HepG2 (cell line): ENCODE data around the gene CTIF. TPM values are rescaled to one million over a fixed set of nuclear protein-coding genes. Genes with fewer than 3 reads are reported as not detected.

Experiments used
- CCDC6 ChIP-seq: sonication (generic); formaldehyde crosslinking; IDR thresholded peaks from 2 replicates; pipeline ENCODE4 v1.8.1; 2022; ENCODE audit warnings: mild to moderate bottlenecking, missing genetic modification reagents, moderate library complexity
- CEBPB ChIP-seq: IDR thresholded peaks from 2 replicates; pipeline ENCODE4 v1.6.1; 2011; ENCODE audit warnings: low read depth, low read length, improper control_type of control experiment, borderline replicate concordance
- DDIT3 ChIP-seq: sonication (generic); formaldehyde crosslinking; IDR thresholded peaks from 2 replicates; pipeline ENCODE4 v1.4.0; 2020; ENCODE audit warnings: mild to moderate bottlenecking, missing genetic modification reagents
- EEA1 ChIP-seq: sonication (generic); formaldehyde crosslinking; IDR thresholded peaks from 2 replicates; pipeline ENCODE4 v1.5.1; 2020; ENCODE audit warnings: mild to moderate bottlenecking, missing genetic modification reagents, borderline replicate concordance
- HNRNPUL1 ChIP-seq: fragments of 200-400 bp; formaldehyde crosslinking; IDR thresholded peaks from 2 replicates; pipeline ENCODE4 v1.6.1; 2017; ENCODE audit warnings: low read depth, mild to moderate bottlenecking, low read length, moderate library complexity
- KDM2A ChIP-seq: sonication (generic); formaldehyde crosslinking; IDR thresholded peaks from 2 replicates; pipeline ENCODE4 v1.4.0; 2020; ENCODE audit warnings: low read depth, missing genetic modification reagents, borderline replicate concordance
- KLF15 ChIP-seq: sonication (generic); formaldehyde crosslinking; IDR thresholded peaks from 2 replicates; pipeline ENCODE4 v1.8.1; 2023; ENCODE audit warnings: borderline replicate concordance, mild to moderate bottlenecking, inconsistent platforms, missing genetic modification reagents, mixed read lengths
- NCOA5 ChIP-seq: sonication (generic); formaldehyde crosslinking; IDR thresholded peaks from 2 replicates; pipeline ENCODE4 v1.4.0; 2020; ENCODE audit warnings: missing genetic modification reagents
- NPAS2 ChIP-seq: sonication (generic); formaldehyde crosslinking; IDR thresholded peaks from 2 replicates; pipeline ENCODE4 v1.8.0; 2022; ENCODE audit warnings: mild to moderate bottlenecking, missing genetic modification reagents, borderline replicate concordance
- RAD51 ChIP-seq: fragments of 450-650 bp; IDR thresholded peaks from 2 replicates; pipeline ENCODE4 v1.6.1; 2016; ENCODE audit warnings: borderline replicate concordance
- RFX3 ChIP-seq: IDR thresholded peaks from 2 replicates; pipeline ENCODE4 v1.6.1; 2016; ENCODE audit warnings: missing biosample characterization, missing genetic modification reagents
- XBP1 ChIP-seq: sonication (generic); formaldehyde crosslinking; IDR thresholded peaks from 2 replicates; pipeline ENCODE4 v1.5.0; 2020; ENCODE audit warnings: missing genetic modification reagents
- ZBTB4 ChIP-seq: sonication (generic); formaldehyde crosslinking; IDR thresholded peaks from 2 replicates; pipeline ENCODE4 v1.4.0; 2020; ENCODE audit warnings: missing genetic modification reagents, mild to moderate bottlenecking, borderline replicate concordance
- ZNF850 ChIP-seq: sonication (generic); formaldehyde crosslinking; conservative IDR thresholded peaks from 2 replicates; pipeline ENCODE4 v1.9.0; 2021; ENCODE audit warnings: mild to moderate bottlenecking, missing genetic modification reagents
- polyA plus RNA-seq, 8 experiments: library from polyadenylated mRNA; depleted of rRNA in 3 of 8; stranded (reverse) in 7 of 8; unstranded in 1 of 8; fragments of >200 nt; fragmentation: Illumina TruSeq in 4 of 8; extraction: Trizol in 4 of 8; gene quantifications; 2 replicates each; pipeline versions ENCODE4 v1.2.1 to v1.2.3, GENCODE V29; 2011 to 2016; ENCODE audit warnings: low read depth in 4 of 8, missing spikeins in 1 of 8, mixed read lengths in 1 of 8; ENCODE audit not compliant: insufficient read depth in 1 of 8
- total RNA-seq, 5 experiments: library from RNA; depleted of rRNA; stranded (reverse); fragments of >200 nt; fragmentation: Illumina TruSeq; extraction: Trizol; gene quantifications; 2 replicates each; pipeline ENCODE4 v1.2.3, GENCODE V29; 2016; ENCODE audit warnings: low read depth in 1 of 5
- TF ChIP-seq, protein P1 (sequence below): sonication (generic); formaldehyde crosslinking; IDR thresholded peaks from 2 replicates; pipeline ENCODE4 v1.4.0; 2020; ENCODE audit warnings: missing genetic modification reagents
- TF ChIP-seq, protein P2 (sequence below): sonication (generic); formaldehyde crosslinking; IDR thresholded peaks from 2 replicates; pipeline ENCODE4 v1.5.1; 2020; ENCODE audit warnings: mild to moderate bottlenecking, missing genetic modification reagents, borderline replicate concordance
- TF ChIP-seq, protein P3 (sequence below): sonication (generic); formaldehyde crosslinking; IDR thresholded peaks from 2 replicates; pipeline ENCODE4; 2020; ENCODE audit warnings: missing genetic modification reagents, mild to moderate bottlenecking, borderline replicate concordance

Gene CTIF
- total and polyA plus RNA-seq, 2 of the 13 experiments (the other 11 are each of a cell fraction or from before 2014, with no cell fraction given), result 18.2 to 28.0 TPM

DNA sequence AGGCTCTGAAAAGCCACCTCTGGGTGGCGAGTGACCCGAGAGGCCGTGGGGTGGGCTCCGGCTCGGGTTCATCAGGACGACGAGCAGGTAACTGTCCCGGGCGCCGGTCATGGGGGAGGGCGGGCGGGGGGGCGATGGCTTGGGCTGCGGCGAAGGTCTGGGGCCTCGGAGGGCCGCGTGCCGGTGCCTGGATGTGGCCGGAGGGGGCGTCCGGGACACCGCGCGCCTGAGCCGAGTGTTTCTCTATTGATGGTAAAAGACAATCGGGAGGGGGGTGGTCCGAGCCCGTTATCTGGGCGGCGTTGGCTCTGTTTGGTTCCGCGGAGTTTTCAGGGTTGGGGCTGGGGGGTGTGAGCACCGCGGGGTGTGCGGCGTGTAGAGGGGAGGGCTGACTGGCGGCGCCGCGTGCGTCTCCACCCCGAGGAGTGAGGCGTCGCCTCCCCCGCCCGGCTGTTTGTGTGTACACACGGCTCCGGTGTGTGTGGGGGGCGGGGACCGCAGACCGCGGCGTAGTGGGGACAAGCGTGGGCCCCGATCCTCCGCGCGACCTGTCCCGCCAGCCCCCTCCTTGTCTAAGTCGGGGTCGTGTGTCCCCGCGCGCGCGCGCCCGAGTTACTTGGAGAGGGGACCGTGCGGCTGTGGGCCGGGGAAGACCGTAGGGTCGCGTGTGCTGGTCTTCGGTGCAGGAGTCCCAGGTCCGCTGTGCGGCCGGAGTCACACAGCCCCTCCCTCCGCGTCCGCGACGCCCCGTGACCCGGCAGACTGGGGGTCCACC, 1.6 kb downstream of the CTIF start (continued):
- TF ChIP-seq EEA1 (CRISPR knock-in tag), result peak; percentile 80
- TF ChIP-seq NCOA5 (CRISPR knock-in tag), result no peak
- peak; percentile 83; the same call in 1 of the 2 replicates for TF ChIP-seq CCDC6 (CRISPR knock-in tag)
- TF ChIP-seq, protein P1, sequence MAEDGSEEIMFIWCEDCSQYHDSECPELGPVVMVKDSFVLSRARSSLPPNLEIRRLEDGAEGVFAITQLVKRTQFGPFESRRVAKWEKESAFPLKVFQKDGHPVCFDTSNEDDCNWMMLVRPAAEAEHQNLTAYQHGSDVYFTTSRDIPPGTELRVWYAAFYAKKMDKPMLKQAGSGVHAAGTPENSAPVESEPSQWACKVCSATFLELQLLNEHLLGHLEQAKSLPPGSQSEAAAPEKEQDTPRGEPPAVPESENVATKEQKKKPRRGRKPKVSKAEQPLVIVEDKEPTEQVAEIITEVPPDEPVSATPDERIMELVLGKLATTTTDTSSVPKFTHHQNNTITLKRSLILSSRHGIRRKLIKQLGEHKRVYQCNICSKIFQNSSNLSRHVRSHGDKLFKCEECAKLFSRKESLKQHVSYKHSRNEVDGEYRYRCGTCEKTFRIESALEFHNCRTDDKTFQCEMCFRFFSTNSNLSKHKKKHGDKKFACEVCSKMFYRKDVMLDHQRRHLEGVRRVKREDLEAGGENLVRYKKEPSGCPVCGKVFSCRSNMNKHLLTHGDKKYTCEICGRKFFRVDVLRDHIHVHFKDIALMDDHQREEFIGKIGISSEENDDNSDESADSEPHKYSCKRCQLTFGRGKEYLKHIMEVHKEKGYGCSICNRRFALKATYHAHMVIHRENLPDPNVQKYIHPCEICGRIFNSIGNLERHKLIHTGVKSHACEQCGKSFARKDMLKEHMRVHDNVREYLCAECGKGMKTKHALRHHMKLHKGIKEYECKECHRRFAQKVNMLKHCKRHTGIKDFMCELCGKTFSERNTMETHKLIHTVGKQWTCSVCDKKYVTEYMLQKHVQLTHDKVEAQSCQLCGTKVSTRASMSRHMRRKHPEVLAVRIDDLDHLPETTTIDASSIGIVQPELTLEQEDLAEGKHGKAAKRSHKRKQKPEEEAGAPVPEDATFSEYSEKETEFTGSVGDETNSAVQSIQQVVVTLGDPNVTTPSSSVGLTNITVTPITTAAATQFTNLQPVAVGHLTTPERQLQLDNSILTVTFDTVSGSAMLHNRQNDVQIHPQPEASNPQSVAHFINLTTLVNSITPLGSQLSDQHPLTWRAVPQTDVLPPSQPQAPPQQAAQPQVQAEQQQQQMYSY (CRISPR knock-in tag), result no peak
- peak; percentile 87 for TF ChIP-seq KDM2A
- no peak for TF ChIP-seq XBP1 (CRISPR knock-in tag)
- no peak for TF ChIP-seq RAD51
- TF ChIP-seq KLF15 (CRISPR knock-in tag), result peak; percentile 43; the same call in 1 of the 2 replicates
- no peak for TF ChIP-seq ZNF850
- TF ChIP-seq DDIT3 (CRISPR knock-in tag), result no peak
- no peak for TF ChIP-seq ZBTB4
- TF ChIP-seq, protein P2, sequence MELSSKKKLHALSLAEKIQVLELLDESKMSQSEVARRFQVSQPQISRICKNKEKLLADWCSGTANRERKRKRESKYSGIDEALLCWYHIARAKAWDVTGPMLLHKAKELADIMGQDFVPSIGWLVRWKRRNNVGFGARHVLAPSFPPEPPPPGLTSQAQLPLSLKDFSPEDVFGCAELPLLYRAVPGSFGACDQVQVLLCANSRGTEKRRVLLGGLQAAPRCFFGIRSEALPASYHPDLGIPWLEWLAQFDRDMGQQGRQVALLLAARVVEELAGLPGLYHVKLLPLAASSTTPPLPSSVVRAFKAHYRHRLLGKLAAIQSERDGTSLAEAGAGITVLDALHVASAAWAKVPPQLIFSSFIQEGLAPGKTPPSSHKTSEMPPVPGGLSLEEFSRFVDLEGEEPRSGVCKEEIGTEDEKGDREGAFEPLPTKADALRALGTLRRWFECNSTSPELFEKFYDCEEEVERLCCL (CRISPR knock-in tag), result no peak; the same call in 1 of the 2 replicates
- TF ChIP-seq RFX3 (CRISPR knock-in tag), result no peak
- no peak for TF ChIP-seq HNRNPUL1
- TF ChIP-seq, protein P3, sequence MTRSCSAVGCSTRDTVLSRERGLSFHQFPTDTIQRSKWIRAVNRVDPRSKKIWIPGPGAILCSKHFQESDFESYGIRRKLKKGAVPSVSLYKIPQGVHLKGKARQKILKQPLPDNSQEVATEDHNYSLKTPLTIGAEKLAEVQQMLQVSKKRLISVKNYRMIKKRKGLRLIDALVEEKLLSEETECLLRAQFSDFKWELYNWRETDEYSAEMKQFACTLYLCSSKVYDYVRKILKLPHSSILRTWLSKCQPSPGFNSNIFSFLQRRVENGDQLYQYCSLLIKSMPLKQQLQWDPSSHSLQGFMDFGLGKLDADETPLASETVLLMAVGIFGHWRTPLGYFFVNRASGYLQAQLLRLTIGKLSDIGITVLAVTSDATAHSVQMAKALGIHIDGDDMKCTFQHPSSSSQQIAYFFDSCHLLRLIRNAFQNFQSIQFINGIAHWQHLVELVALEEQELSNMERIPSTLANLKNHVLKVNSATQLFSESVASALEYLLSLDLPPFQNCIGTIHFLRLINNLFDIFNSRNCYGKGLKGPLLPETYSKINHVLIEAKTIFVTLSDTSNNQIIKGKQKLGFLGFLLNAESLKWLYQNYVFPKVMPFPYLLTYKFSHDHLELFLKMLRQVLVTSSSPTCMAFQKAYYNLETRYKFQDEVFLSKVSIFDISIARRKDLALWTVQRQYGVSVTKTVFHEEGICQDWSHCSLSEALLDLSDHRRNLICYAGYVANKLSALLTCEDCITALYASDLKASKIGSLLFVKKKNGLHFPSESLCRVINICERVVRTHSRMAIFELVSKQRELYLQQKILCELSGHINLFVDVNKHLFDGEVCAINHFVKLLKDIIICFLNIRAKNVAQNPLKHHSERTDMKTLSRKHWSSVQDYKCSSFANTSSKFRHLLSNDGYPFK, result no peak
- no peak for TF ChIP-seq NPAS2 (CRISPR knock-in tag)
- TF ChIP-seq CEBPB, result no peak
